ENCODE measurements around the gene GPR65. TPM values are rescaled to one million over a fixed set of nuclear protein-coding genes. Genes with fewer than 3 reads are reported as not detected.

Gene GPR65
- total and polyA plus RNA-seq, 9 of the 15 experiments (the other 6 are each of a cell fraction or from before 2014, with no cell fraction given) = 0.03 to 0.11 (median 0.04) TPM; not detected in 6

GRCh38 chr14:87995500-87996290, 9.2 kb upstream of the GPR65 start (continued):
- TF ChIP-seq ATF3 (IDR thresholded peaks at IDR 0.05) (no peak), ATF3 (CRISPR knock-in tag; conservative IDR thresholded peaks at IDR 0.05) (no peak), ETV6 (IDR thresholded peaks at IDR 0.05; ENCODE audit: borderline replicate concordance in 1 of 2, low read depth in 2 of 2, low read length in 1 of 2) (peak in 1 of 2 experiments; percentile 72; a peak in 1 of 4 replicates), ETV6 (CRISPR knock-in tag; IDR thresholded peaks at IDR 0.05; ENCODE audit: borderline replicate concordance) (no peak), CBFA2T3 (IDR thresholded peaks at IDR 0.05) (peak; percentile 54), ZNF717 (CRISPR knock-in tag; IDR thresholded peaks at IDR 0.05) (no peak), ARID2 (IDR thresholded peaks at IDR 0.05) (no peak), USF2 (CRISPR knock-in tag; IDR thresholded peaks at IDR 0.05) (no peak), CBFB (CRISPR knock-in tag; IDR thresholded peaks at IDR 0.05) (no peak), HNRNPL (IDR thresholded peaks at IDR 0.05; ENCODE audit: low read depth, low read length) (no peak), SIN3B (IDR thresholded peaks at IDR 0.05; ENCODE audit: low read depth) (no peak), ARNT (IDR thresholded peaks at IDR 0.05) (no peak), GTF2B (IDR thresholded peaks at IDR 0.05; ENCODE audit: extremely low read depth, insufficient read length) (no peak), YY1 (IDR thresholded peaks at IDR 0.05; ENCODE audit: borderline replicate concordance in 1 of 3, control insufficient read depth in 1 of 3, extremely low read depth in 1 of 3, insufficient read depth in 3 of 3, insufficient read length in 1 of 3, insufficient replicate concordance in 2 of 3, low read depth in 1 of 3, low read length in 2 of 3) (no peak), MED1 (CRISPR knock-in tag; IDR thresholded peaks at IDR 0.05; ENCODE audit: borderline replicate concordance) (no peak), ZSCAN32 (CRISPR knock-in tag; IDR thresholded peaks at IDR 0.05) (no peak), ZC3H4 (CRISPR knock-in tag; IDR thresholded peaks at IDR 0.05; ENCODE audit: borderline replicate concordance) (no peak), TEAD4 (IDR thresholded peaks at IDR 0.05; ENCODE audit: low read length) (peak; percentile 28; the same call in 1 of the 2 replicates), TEAD4 (CRISPR knock-in tag; IDR thresholded peaks at IDR 0.05; ENCODE audit: borderline replicate concordance) (no peak), OTX1 (CRISPR knock-in tag; IDR thresholded peaks at IDR 0.05) (no peak), ZNF175 (CRISPR knock-in tag; IDR thresholded peaks at IDR 0.05; ENCODE audit: low read depth) (no peak), SMARCC2 (IDR thresholded peaks at IDR 0.05; ENCODE audit: low read depth) (peak; percentile 48; the same call in 1 of the 2 replicates), KLF10 (CRISPR knock-in tag; IDR thresholded peaks at IDR 0.05) (no peak), HEY1 (CRISPR knock-in tag; IDR thresholded peaks at IDR 0.05; ENCODE audit: borderline replicate concordance) (no peak), RBM17 (IDR thresholded peaks at IDR 0.05; ENCODE audit: borderline replicate concordance, low read depth, low read length) (no peak), TFAM (CRISPR knock-in tag; conservative IDR thresholded peaks at IDR 0.05) (no peak), ZNF232 (CRISPR knock-in tag; IDR thresholded peaks at IDR 0.05) (no peak), SMAD2 (IDR thresholded peaks at IDR 0.05; ENCODE audit: low read depth, low read length) (no peak), EP300 (IDR thresholded peaks at IDR 0.05; ENCODE audit: low read length) (peak; percentile 55)

Data from K562 (cell line).